ENCODE measurements around the gene RHBDL1.
A peak's percentile ranks its signal among the peaks of the same experiment; 100 is the strongest.
"Not testable (repeated sequence)": the region's sequence is repeated elsewhere in the genome, so short reads cannot be mapped to it uniquely, and the experiment has no call there.

The RHBDL1 gene

DNA sequence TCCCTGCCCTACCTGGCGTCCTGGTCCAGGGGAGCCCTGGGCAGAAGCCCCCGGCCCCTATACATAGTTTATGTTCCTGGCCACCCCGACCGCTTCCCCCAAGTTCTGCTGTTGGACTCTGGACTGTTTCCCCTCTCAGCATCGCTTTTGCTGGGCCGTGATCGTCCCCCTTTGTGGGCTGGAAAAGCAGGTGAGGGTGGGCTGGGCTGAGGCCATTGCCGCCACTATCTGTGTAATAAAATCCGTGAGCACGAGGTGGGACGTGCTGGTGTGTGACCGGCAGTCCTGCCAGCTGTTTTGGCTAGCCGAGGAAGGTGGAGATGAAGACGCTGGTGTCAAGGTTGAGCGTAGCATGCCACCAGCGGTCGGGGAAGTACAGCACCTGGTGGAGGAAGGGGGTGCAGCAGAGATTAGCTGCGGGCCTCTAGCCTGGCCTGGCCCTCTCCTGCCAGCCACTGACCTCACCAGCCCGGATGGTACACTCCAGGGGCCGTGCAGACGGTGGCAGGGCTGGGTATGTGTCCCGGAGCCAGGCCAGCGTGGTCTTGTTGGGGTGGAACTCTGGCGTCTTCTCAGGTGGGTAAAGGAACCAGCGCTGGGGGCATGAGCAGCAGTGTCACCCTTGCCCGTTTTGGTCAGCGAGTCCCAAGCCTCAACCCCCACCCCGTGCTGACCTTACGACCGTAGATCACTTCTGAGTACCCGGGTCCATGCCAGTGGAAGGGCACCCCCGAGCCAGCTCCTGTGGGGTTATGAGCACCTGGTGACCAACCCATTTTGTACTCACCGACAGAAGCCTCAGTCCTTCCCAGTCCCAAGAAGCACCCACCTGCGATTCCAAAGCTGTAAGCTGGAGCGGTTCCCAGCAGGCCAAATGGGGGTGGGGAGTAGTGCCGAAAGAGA lies 7.3 kb downstream of the RHBDL1 start:
- Histone ChIP-seq H3K4me1 (ENCODE audit: control insufficient read depth, insufficient read depth, low read length, poor library complexity, severe bottlenecking) (peaks cover 12% of the 10 kb centered on the region), H3K4me3 (ENCODE audit: extremely low read depth, insufficient read depth, low read length, poor library complexity, severe bottlenecking) (peak overlapping the region; percentile 62), H3K36me3 (ENCODE audit: control insufficient read depth, insufficient read depth, low read length) (peaks cover 40% of the 10 kb centered on the region), H3K27ac (ENCODE audit: low read depth, low read length, severe bottlenecking) (no peak overlapping the region), H3K9me3 (ENCODE audit: control insufficient read depth, low read length) (no peaks in the 10 kb centered on the region)
- 94 to 95% methylated on average over 28 to 31 of the region's 36 CpGs for WGBS, 2 experiments (ENCODE audit: insufficient coverage in 2 of 2)

DNA sequence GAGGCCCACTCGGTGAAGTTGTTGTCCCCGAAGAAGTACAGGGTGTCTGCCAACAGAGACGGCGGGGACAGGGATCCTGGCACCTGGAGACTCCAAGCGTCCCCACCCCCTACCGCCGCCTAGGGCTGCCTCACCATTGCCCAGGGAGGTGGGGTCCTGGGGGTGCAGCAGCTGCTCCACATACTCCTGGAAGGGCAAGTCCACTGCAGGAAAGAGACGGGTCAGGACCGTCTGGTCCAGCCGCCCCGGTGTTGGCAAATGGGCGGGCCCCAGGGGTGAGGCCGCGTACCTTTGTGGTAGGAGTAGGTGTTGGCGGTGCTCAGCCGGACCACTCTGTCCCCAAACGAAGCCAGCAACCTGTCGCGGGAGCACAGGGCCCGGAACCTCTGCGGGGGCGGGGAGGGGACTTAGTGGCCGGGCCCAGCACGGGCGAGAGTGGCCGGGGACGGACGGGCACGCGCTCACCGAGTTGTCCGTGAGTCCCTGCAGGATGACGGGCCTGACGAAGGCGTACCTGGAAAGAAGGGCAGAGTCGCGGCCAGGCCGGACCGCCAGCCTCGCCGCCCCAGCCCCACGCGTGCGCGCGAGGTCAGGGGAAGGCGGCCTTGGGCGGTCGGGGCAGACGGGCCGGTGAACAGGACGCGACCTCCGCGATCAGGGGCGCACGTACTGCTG lies 8.1 kb downstream of the RHBDL1 start:
- Histone ChIP-seq H3K9me3 (ENCODE audit: control insufficient read depth, low read length) (no peaks in the 10 kb centered on the region), H3K36me3 (ENCODE audit: control insufficient read depth, insufficient read depth, low read length) (peaks cover 40% of the 10 kb centered on the region), H3K27ac (ENCODE audit: low read depth, low read length, severe bottlenecking) (peak overlapping the region; percentile 45), H3K4me3 (ENCODE audit: extremely low read depth, insufficient read depth, low read length, poor library complexity, severe bottlenecking) (peak overlapping the region; percentile 62), H3K4me1 (ENCODE audit: control insufficient read depth, insufficient read depth, low read length, poor library complexity, severe bottlenecking) (peaks cover 12% of the 10 kb centered on the region)
- WGBS, 2 experiments (ENCODE audit: insufficient coverage in 2 of 2), result 17 to 19% methylated on average over 50 to 53 of the region's 57 CpGs

DNA sequence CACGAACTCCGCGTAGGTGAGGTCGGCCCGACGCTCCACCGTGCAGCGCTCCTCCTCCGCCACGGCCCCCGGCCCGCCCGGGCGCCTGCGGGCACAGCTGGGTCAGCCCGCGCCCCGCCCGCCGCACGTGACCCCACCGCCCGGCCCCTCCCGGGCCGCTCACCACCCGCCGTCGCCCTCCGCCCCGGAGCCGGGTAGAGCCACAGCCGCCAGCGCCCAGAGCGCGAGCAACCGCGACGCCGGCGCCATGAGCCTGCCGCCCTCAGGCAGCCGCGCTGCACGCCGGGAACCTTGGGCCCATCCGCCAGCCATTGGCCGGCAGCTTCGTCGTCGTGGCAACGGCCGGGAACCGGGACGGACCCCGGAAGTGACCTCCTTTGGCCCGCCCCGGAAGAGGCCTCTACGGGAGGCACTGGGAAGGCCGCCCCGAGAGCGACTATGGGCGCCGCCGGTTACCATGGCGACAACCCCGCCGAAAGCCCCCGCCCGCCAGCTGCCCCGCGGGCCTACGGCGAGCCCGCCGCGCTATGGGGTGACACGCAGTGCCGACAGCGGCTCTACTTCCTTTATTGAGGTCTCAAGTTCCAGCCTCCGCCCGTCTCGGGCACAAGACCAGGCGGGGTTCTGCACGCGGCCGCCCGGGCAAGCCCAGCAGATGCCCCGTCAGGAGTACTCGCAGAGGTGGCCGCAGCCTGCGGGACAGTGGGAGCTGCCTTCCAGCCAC lies 8.8 kb downstream of the RHBDL1 start, which contains the start of gene JMJD8:
Gene JMJD8, minus strand, starts transcription at position 264 of the 724 bp plus-strand sequence. Its CDS starts 15 bp downstream, at position 249.
- Histone ChIP-seq H3K27ac (ENCODE audit: low read depth, low read length, severe bottlenecking) (peak within 1 kb of the TSS; percentile 62), H3K9me3 (ENCODE audit: control insufficient read depth, low read length) (no peaks in the 10 kb centered on the region), H3K4me3 (ENCODE audit: extremely low read depth, insufficient read depth, low read length, poor library complexity, severe bottlenecking) (peak within 1 kb of the TSS; percentile 62), H3K36me3 (ENCODE audit: control insufficient read depth, insufficient read depth, low read length) (peaks cover 40% of the 10 kb centered on the region), H3K4me1 (ENCODE audit: control insufficient read depth, insufficient read depth, low read length, poor library complexity, severe bottlenecking) (peaks cover 17% of the 10 kb centered on the region)
- 12 to 15% methylated on average over 78 to 90 of the region's 91 CpGs for WGBS, 2 experiments (ENCODE audit: insufficient coverage in 2 of 2)

DNA sequence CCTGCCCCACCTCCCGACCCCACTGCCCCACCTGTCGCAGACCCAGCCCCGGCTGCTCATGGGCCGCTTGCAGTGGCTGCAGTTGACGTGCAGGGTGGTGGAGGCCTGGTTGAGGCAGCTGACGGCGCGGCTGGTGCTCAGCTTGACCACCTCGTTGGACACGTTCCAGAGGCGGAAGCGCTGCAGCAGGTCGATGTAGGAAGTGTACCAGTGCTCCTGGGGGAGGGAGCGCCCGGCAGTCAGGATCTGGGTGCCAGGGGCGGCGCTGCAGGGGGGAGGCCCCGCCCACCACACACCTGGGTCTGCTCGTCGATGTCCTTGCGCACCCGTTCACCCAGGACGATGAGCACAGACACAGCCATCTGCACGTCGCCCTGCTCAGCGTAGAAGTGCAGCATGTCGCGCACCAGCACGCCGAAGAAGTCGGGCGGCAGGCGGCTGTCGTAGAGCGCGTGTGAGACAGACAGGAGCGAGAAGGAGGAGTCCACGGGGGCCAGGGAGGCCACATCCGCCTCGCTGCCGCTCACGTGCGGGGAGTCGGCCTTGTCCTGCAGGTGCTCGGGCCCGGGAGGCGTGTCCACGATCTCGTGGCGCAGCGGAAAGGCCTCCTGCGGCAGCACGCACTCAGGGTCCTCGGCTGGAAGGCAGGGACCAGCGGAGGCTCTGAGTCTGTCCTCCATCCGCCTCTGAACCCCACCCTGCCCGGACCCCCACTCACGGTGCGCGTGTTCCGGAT lies 9.7 kb downstream of the RHBDL1 start:
- H3K27ac ChIP-seq (ENCODE audit: low read depth, low read length, severe bottlenecking), result no peak overlapping the region
- peaks cover 40% of the 10 kb centered on the region for H3K36me3 ChIP-seq (ENCODE audit: control insufficient read depth, insufficient read depth, low read length)
- 97% methylated on average over 59 to 60 of the region's 61 CpGs for WGBS, 2 experiments (ENCODE audit: insufficient coverage in 2 of 2)
- no peak overlapping the region for H3K4me3 ChIP-seq (ENCODE audit: extremely low read depth, insufficient read depth, low read length, poor library complexity, severe bottlenecking)
- no peaks in the 10 kb centered on the region for H3K9me3 ChIP-seq (ENCODE audit: control insufficient read depth, low read length)
- peaks cover 22% of the 10 kb centered on the region for H3K4me1 ChIP-seq (ENCODE audit: control insufficient read depth, insufficient read depth, low read length, poor library complexity, severe bottlenecking)

DNA sequence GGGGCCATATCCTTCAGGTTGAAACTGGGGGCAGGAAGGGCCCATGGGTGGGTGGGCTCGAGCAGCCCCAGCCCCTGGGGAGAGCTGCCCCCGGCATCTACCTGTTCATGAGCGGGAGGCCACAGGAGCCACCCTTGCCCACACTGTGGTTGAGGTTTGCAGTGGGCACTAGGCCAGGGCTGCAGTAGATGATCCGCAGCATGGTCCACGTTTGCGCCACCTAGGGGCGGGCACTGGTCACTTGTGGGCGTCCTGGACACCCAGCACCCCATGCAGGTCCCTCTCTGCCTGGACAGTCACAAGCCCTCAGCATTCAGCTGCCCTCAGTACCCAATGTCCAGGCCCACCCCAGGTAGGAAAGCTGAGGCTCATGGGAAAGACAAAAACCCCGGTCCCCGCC lies 10.5 kb downstream of the RHBDL1 start:
- 86 to 95% methylated on average over 5 to 9 of the region's 10 CpGs for WGBS, 2 experiments (ENCODE audit: insufficient coverage in 2 of 2)
- Histone ChIP-seq H3K27ac (ENCODE audit: low read depth, low read length, severe bottlenecking) (no peak overlapping the region), H3K4me1 (ENCODE audit: control insufficient read depth, insufficient read depth, low read length, poor library complexity, severe bottlenecking) (peaks cover 20% of the 10 kb centered on the region), H3K9me3 (ENCODE audit: control insufficient read depth, low read length) (no peaks in the 10 kb centered on the region), H3K36me3 (ENCODE audit: control insufficient read depth, insufficient read depth, low read length) (peaks cover 40% of the 10 kb centered on the region), H3K4me3 (ENCODE audit: extremely low read depth, insufficient read depth, low read length, poor library complexity, severe bottlenecking) (no peak overlapping the region)

DNA sequence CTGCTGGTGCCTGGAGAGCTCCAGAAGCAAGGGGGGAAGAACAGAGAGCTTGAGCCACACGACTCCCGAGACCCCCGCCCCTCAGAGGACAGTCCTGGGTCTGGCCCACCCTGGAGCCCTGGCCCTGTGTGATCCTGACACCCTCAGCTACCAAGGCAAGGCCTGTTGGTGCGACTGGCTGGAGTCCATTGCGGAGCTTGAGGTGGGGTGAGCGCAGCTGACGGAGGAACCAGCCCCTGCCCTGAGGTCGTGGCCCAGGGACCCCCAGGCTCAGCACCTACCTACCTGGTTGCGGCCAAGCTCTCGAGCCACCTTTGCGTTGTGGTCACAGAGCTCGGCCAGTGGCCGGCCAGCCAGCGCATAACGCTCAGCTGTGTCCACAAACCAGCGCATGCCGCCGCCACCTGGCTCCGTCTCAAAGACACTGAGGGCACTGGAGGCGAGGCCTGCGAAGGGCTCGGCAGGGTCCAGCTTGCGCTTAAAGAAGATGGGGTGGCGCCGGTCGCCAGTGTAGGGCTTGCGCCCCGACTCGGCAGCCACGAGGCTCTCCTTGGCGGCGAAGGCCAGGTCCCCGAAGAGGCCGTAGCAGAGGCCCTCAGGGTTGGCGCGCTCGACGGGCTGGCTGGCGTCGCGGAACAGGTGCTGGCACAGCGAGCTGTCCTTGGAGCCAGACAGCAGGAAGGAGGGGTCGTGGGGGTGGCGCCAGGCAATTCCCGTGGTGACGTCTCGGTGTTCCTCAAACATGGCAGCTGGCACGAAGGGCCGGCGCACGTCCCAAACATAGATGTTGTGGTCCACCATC lies 11.2 kb downstream of the RHBDL1 start:
- 96 to 97% methylated on average over 47 to 51 of the region's 51 CpGs for WGBS, 2 experiments (ENCODE audit: insufficient coverage in 2 of 2)
- H3K4me3 ChIP-seq (ENCODE audit: extremely low read depth, insufficient read depth, low read length, poor library complexity, severe bottlenecking), result no peak overlapping the region
- peaks cover 36% of the 10 kb centered on the region for H3K36me3 ChIP-seq (ENCODE audit: control insufficient read depth, insufficient read depth, low read length)
- H3K27ac ChIP-seq (ENCODE audit: low read depth, low read length, severe bottlenecking), result no peak overlapping the region
- H3K9me3 ChIP-seq (ENCODE audit: control insufficient read depth, low read length), result no peaks in the 10 kb centered on the region
- peaks cover 13% of the 10 kb centered on the region for H3K4me1 ChIP-seq (ENCODE audit: control insufficient read depth, insufficient read depth, low read length, poor library complexity, severe bottlenecking)

DNA sequence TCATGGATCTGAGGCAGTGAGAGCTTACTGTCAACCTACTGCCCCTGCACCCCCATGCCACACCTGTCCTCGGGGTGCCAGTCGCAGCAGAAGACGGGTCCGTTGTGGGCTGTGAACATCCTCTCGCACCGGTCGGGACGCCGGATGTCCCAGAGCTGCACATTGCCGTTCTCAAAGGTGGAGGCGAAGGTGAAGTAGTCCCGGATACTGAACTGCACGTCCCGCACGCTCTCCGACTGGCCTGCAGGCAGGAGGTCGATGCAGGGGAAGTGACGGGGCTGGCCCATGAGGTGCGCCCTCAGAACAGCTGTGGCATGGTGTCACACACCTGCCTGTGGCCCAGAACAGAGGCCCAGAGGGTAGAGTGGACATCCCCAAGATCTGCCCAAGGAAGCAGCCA lies 12.0 kb downstream of the RHBDL1 start:
- Histone ChIP-seq H3K4me1 (ENCODE audit: control insufficient read depth, insufficient read depth, low read length, poor library complexity, severe bottlenecking) (peaks cover 10% of the 10 kb centered on the region), H3K4me3 (ENCODE audit: extremely low read depth, insufficient read depth, low read length, poor library complexity, severe bottlenecking) (no peak overlapping the region), H3K9me3 (ENCODE audit: control insufficient read depth, low read length) (no peaks in the 10 kb centered on the region), H3K36me3 (ENCODE audit: control insufficient read depth, insufficient read depth, low read length) (peaks cover 28% of the 10 kb centered on the region), H3K27ac (ENCODE audit: low read depth, low read length, severe bottlenecking) (no peak overlapping the region)
- WGBS, 2 experiments (ENCODE audit: insufficient coverage in 2 of 2), result 92 to 94% methylated on average over 19 of the region's 19 CpGs

DNA sequence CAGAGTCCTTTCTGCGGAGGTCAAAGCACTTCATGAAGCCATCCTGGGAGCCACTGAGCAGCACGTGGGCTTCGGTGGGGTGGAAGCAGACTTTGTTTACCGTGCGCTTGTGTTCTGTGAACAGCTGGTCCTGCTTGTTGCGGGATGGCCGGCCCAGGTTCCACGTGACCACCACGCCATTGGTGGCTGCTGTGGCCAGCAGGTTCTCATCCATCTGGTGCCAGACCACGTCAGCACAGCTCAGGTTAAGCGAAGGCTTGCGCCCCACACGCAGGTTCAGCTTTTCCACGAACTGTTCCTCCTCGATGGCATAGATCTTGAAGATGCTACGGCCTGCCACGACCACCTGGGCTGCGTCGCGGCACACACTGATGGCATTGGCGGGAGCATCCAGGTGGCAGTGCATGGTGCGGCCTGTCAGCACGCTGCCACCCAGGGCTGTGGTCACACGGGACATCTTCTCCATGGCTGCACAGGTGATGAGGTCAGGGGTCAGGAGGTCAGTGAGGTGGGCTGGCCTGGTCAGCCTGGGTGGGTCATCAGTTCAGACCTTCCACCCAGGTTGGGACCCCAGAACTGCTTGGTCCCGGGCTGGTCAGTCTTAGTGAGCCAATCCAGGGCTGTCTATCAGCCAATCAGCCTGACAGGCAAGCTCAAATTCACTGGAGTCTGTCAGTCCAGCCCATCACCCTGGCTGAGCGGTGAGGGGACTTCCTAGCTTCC lies 13.9 kb downstream of the RHBDL1 start:
- 89 to 91% methylated on average over 24 to 26 of the region's 26 CpGs for WGBS, 2 experiments (ENCODE audit: insufficient coverage in 2 of 2)
- Histone ChIP-seq H3K4me3 (ENCODE audit: extremely low read depth, insufficient read depth, low read length, poor library complexity, severe bottlenecking) (peak overlapping the region; percentile 59), H3K27ac (ENCODE audit: low read depth, low read length, severe bottlenecking) (no peak overlapping the region), H3K4me1 (ENCODE audit: control insufficient read depth, insufficient read depth, low read length, poor library complexity, severe bottlenecking) (peaks cover 12% of the 10 kb centered on the region), H3K9me3 (ENCODE audit: control insufficient read depth, low read length) (no peaks in the 10 kb centered on the region), H3K36me3 (ENCODE audit: control insufficient read depth, insufficient read depth, low read length) (peaks cover 18% of the 10 kb centered on the region)

DNA sequence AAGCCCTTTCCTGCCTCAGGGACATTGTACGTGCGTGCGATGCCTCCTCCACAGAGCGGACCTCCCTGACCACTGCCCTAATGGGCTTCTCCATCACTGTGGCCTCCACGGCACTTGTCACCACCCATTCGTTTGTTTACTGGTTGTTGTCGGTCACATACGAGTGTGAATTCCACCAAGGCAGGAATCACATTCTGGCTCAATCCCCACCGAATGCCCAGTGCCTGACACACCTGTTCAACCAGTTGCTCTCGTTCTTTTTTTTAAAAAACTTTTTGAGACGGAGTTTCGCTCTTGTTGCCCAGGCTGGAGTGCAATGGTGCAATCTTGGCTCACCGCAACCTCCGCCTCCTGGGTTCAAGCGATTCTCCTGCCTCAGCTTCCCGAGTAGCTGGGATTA lies 15.8 kb downstream of the RHBDL1 start:
- H3K4me3 ChIP-seq (ENCODE audit: extremely low read depth, insufficient read depth, low read length, poor library complexity, severe bottlenecking); H3K27ac ChIP-seq (ENCODE audit: low read depth, low read length, severe bottlenecking); H3K9me3 ChIP-seq (ENCODE audit: control insufficient read depth, low read length); H3K36me3 ChIP-seq (ENCODE audit: control insufficient read depth, insufficient read depth, low read length): not testable (repeated sequence)
- H3K4me1 ChIP-seq (ENCODE audit: control insufficient read depth, insufficient read depth, low read length, poor library complexity, severe bottlenecking), result peaks cover 23% of the 10 kb centered on the region
- 87 to 90% methylated on average over 13 to 14 of the region's 16 CpGs for WGBS, 2 experiments (ENCODE audit: insufficient coverage in 2 of 2)
